ENCODE measurements around the gene SSH3. TPM values are rescaled to one million over a fixed set of nuclear protein-coding genes. Genes with fewer than 3 reads are reported as not detected.

SSH3 gene
- total RNA-seq, 2 donors from 2014 or later: 14.7 to 23.6 TPM

GRCh38 chr11:67286621-67287333 lies 16.6 kb upstream of the SSH3 start:
- no peak for DNase-seq (ENCODE audit: low spot score)
- Histone ChIP-seq H3K27ac (peak overlapping the region; percentile 90 to 92), H3K4me1 (peaks cover 0 to 39% of the 10 kb centered on the region in 2 donors), H3K9me3 (no peaks in the 10 kb centered on the region), H3K4me3 (no peak overlapping the region), H3K36me3 (peaks cover 56% of the 10 kb centered on the region), H3K27me3 (no peaks in the 10 kb centered on the region)
- no peak for TF ChIP-seq CTCF (IDR thresholded peaks at IDR 0.05)

- TF ChIP-seq CTCF (IDR thresholded peaks at IDR 0.05): no peak
- DNase-seq (ENCODE audit: low spot score): no peak
- Histone ChIP-seq H3K4me3 (peak overlapping the region in 1 of 2 donors; percentile 87), H3K9me3 (no peaks in the 10 kb centered on the region), H3K4me1 (peaks cover 0 to 39% of the 10 kb centered on the region in 2 donors), H3K27ac (peak overlapping the region; percentile 90 to 92), H3K36me3 (peaks cover 55% of the 10 kb centered on the region), H3K27me3 (no peaks in the 10 kb centered on the region)
Observed at GRCh38 chr11:67287355-67288197, 15.8 kb upstream of the SSH3 start.

GRCh38 chr11:67288198-67288451 lies 15.2 kb upstream of the SSH3 start:
- no peak for TF ChIP-seq CTCF (IDR thresholded peaks at IDR 0.05)
- no peaks in the 10 kb centered on the region for H3K27me3 ChIP-seq
- H3K4me1 ChIP-seq: peaks cover 0 to 39% of the 10 kb centered on the region in 2 donors
- H3K36me3 ChIP-seq: peaks cover 50% of the 10 kb centered on the region
- no peak for DNase-seq (ENCODE audit: low spot score)
- peak overlapping the region; percentile 80 to 87 for H3K4me3 ChIP-seq
- peak overlapping the region; percentile 90 to 92 for H3K27ac ChIP-seq
- no peaks in the 10 kb centered on the region for H3K9me3 ChIP-seq

GRCh38 chr11:67288452-67289225 lies 14.7 kb upstream of the SSH3 start:
- H3K4me3 ChIP-seq: peak overlapping the region; percentile 80 to 87
- H3K27me3 ChIP-seq: no peaks in the 10 kb centered on the region
- peak in 1 of 2 donors; percentile 66 for TF ChIP-seq CTCF (IDR thresholded peaks at IDR 0.05)
- peaks cover 0 to 39% of the 10 kb centered on the region in 2 donors for H3K4me1 ChIP-seq
- H3K27ac ChIP-seq: peak overlapping the region; percentile 90 to 92
- peak; percentile 94 for DNase-seq (ENCODE audit: low spot score)
- H3K36me3 ChIP-seq: peaks cover 47% of the 10 kb centered on the region
- no peaks in the 10 kb centered on the region for H3K9me3 ChIP-seq

- peak within 1 kb of the TSS; percentile 90 to 92 for H3K27ac ChIP-seq
- TF ChIP-seq CTCF (IDR thresholded peaks at IDR 0.05): no peak
- DNase-seq (ENCODE audit: low spot score): no peak
- H3K9me3 ChIP-seq: no peaks in the 10 kb centered on the region
- peaks cover 0 to 39% of the 10 kb centered on the region in 2 donors for H3K4me1 ChIP-seq
- peak within 1 kb of the TSS; percentile 80 to 87 for H3K4me3 ChIP-seq
- peaks cover 43% of the 10 kb centered on the region for H3K36me3 ChIP-seq
- H3K27me3 ChIP-seq: no peaks in the 10 kb centered on the region
Observed at GRCh38 chr11:67289226-67289650, 14.1 kb upstream of the SSH3 start, which contains the start of gene ANKRD13D. ANKRD13D (plus strand) TSS chr11:67289303; CDS start chr11:67289461, 158 bp downstream.

All from right atrium auricular region (tissue), 2 donors.